CD14-positive monocyte (primary cell): ENCODE results near the gene PCDHGA12. TPM values are rescaled to one million over a fixed set of nuclear protein-coding genes. Genes with fewer than 3 reads are reported as not detected.
A peak's percentile ranks its signal among the peaks of the same experiment; 100 is the strongest.

ENCODE experiments used
- DNase-seq, 3 donors: peaks; one replicate each; pipeline ENCODE4 v3.0.0-alpha.2; 2011 to 2022
- H2AFZ ChIP-seq: 2 replicates; pipeline ENCODE4 v1.6.0; 2012; ENCODE audit warnings: mild to moderate bottlenecking, low read depth, low read length, inconsistent platforms; ENCODE audit not compliant: insufficient read depth, poor library complexity, severe bottlenecking
- H3K27ac ChIP-seq, 2 donors: 1 replicate in 1 of 2; 2 replicates in 1 of 2; pipeline ENCODE4 v1.5.1; 2012 to 2013; ENCODE audit warnings: low read length in 2 of 2, control low read depth in 1 of 2, inconsistent platforms in 1 of 2, low read depth in 1 of 2, mild to moderate bottlenecking in 1 of 2
- H3K27me3 ChIP-seq, 2 donors: one replicate each; pipeline versions ENCODE4 v1.6.0 to v1.6.1; 2011 to 2013; ENCODE audit warnings: low read length in 2 of 2; ENCODE audit not compliant: control insufficient read depth in 2 of 2, insufficient read depth in 2 of 2
- H3K36me3 ChIP-seq, 2 donors: replicated peaks in 1 of 2; 1 replicate in 1 of 2; 2 replicates in 1 of 2; pipeline versions ENCODE4 v1.5.1 to v1.6.1; 2012 to 2013; ENCODE audit warnings: low read length in 2 of 2, control low read depth in 1 of 2, inconsistent platforms in 1 of 2, mild to moderate bottlenecking in 1 of 2; ENCODE audit not compliant: insufficient read depth in 2 of 2, control insufficient read depth in 1 of 2
- H3K4me1 ChIP-seq, 2 donors: 1 replicate in 1 of 2; 2 replicates in 1 of 2; pipeline versions ENCODE4 v1.5.1 to v1.6.1; 2012 to 2013; ENCODE audit warnings: low read length in 2 of 2, control low read depth in 1 of 2, inconsistent platforms in 1 of 2, mild to moderate bottlenecking in 1 of 2, moderate library complexity in 1 of 2; ENCODE audit not compliant: insufficient read depth in 2 of 2, control insufficient read depth in 1 of 2
- H3K4me2 ChIP-seq: replicated peaks from 2 replicates; pipeline ENCODE3; 2012; ENCODE audit warnings: low read length, moderate library complexity, mild to moderate bottlenecking; ENCODE audit not compliant: poor library complexity, severe bottlenecking; ENCODE audit errors: extremely low read depth
- H3K4me3 ChIP-seq, 3 experiments: fragments of 200-600 bp in 1 of 3; sonication (generic) in 1 of 3; replicated peaks in 1 of 3; 1 replicate in 2 of 3; 2 replicates in 1 of 3; pipeline ENCODE4 v1.5.1; 2011 to 2013; ENCODE audit warnings: low read length in 3 of 3, mild to moderate bottlenecking in 3 of 3, control low read depth in 2 of 3, low read depth in 2 of 3, inconsistent platforms in 1 of 3, moderate library complexity in 1 of 3
- H3K79me2 ChIP-seq: 2 replicates; pipeline ENCODE4 v1.6.0; 2012; ENCODE audit warnings: mild to moderate bottlenecking, control low read depth, inconsistent platforms, low read length, moderate library complexity; ENCODE audit not compliant: insufficient read depth
- H3K9ac ChIP-seq: 2 replicates; pipeline ENCODE4 v1.6.0; 2017; ENCODE audit warnings: low read length, mild to moderate bottlenecking; ENCODE audit not compliant: insufficient read depth, poor library complexity, severe bottlenecking
- H3K9me3 ChIP-seq, 2 donors: replicated peaks in 1 of 2; 1 replicate in 1 of 2; 2 replicates in 1 of 2; pipeline versions ENCODE4 v1.5.1 to v1.6.1; 2012 to 2013; ENCODE audit warnings: low read length in 2 of 2, control low read depth in 1 of 2; ENCODE audit not compliant: control insufficient read depth in 1 of 2, insufficient read depth in 1 of 2
- H4K20me1 ChIP-seq: 2 replicates; pipeline ENCODE4 v1.6.0; 2012; ENCODE audit warnings: mild to moderate bottlenecking, low read length, control low read depth, moderate library complexity; ENCODE audit not compliant: insufficient read depth
- H3K27ac Mint-ChIP-seq, 7 donors: one replicate each; pipeline ENCODE4 v1.8.0; 2020; ENCODE audit warnings: mild to moderate bottlenecking in 7 of 7, mixed read lengths in 7 of 7, moderate library complexity in 6 of 7, inconsistent platforms in 2 of 7
- H3K27me3 Mint-ChIP-seq, 3 donors: one replicate each; pipeline ENCODE4 v1.8.0; 2021 to 2022; ENCODE audit warnings: low read depth in 3 of 3, mild to moderate bottlenecking in 3 of 3, mixed read lengths in 3 of 3, moderate library complexity in 3 of 3, inconsistent platforms in 1 of 3
- H3K36me3 Mint-ChIP-seq, 2 donors: one replicate each; pipeline ENCODE4 v1.8.0; 2020; ENCODE audit warnings: mixed read lengths in 2 of 2, inconsistent platforms in 1 of 2, mild to moderate bottlenecking in 1 of 2
- H3K4me1 Mint-ChIP-seq: one replicate; pipeline ENCODE4 v1.8.0; 2020; ENCODE audit warnings: mild to moderate bottlenecking, mixed read lengths
- H3K4me3 Mint-ChIP-seq, 2 donors: one replicate each; pipeline ENCODE4 v1.8.0; 2020; ENCODE audit warnings: mild to moderate bottlenecking in 2 of 2, mixed read lengths in 2 of 2, moderate library complexity in 1 of 2
- H3K9me3 Mint-ChIP-seq, 7 donors: one replicate each; pipeline ENCODE4 v1.8.0; 2020 to 2022; ENCODE audit warnings: mixed read lengths in 7 of 7, mild to moderate bottlenecking in 6 of 7, moderate library complexity in 6 of 7, inconsistent platforms in 2 of 7
- whole genome bisulfite sequencing: methylation state at CpG from one replicate; pipeline ENCODE4 v1.1.5; 2013; ENCODE audit warnings: missing lambda C conversion rate; ENCODE audit not compliant: insufficient coverage; 5-methylcytosine and 5-hydroxymethylcytosine counted together
- intact Hi-C, 2 donors: fragments of 100-400 bp; cut with micrococcal nuclease; formaldehyde crosslinking; loops; one replicate each; pipeline versions ENCODE4 v1.15.0 to v1.15.1; 2023
- polyA plus RNA-seq, 3 donors: library from polyadenylated mRNA; depleted of rRNA in 1 of 3; unstranded in 2 of 3; stranded (reverse) in 1 of 3; fragments of 300-500 nt in 2 of 3; fragments of >200 nt in 1 of 3; fragmentation: Illumina TruSeq in 2 of 3; gene quantifications; 1 replicate in 2 of 3; 2 replicates in 1 of 3; pipeline ENCODE4 v1.2.3, GENCODE V29; 2012 to 2021
- TF ChIP-seq, protein P1 (sequence below): fragments of 200-600 bp; IDR thresholded peaks from one replicate; pipeline ENCODE4 v1.8.0; 2022; ENCODE audit warnings: antibody characterized with exemption, mild to moderate bottlenecking

Gene PCDHGA12
- polyA plus RNA-seq, 3 donors: 0.01 TPM; not detected in 2

DNA sequence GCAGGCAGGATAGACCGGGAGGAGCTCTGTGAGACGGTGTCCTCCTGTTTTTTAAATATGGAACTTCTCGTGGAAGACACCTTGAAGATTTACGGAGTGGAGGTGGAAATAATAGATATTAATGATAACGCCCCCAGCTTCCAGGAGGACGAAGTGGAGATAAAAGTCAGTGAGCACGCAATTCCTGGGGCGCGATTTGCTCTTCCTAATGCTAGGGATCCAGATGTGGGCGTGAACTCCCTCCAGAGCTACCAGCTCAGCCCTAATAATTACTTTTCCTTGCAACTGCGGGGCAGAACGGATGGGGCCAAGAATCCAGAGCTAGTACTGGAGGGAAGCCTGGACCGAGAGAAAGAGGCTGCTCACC lies 8.8 kb upstream of the PCDHGA12 start:
- Histone ChIP-seq H3K27me3 (peaks cover 80 to 100% of the 10 kb centered on the region in 2 donors), H3K9me3 (peaks cover 41 to 47% of the 10 kb centered on the region in 2 donors), H3K36me3 (no peaks in the 10 kb centered on the region), H4K20me1 (no peaks in the 10 kb centered on the region), H3K4me1 (peaks cover 19 to 21% of the 10 kb centered on the region in 2 donors), H3K27ac (no peak overlapping the region), H3K4me2 (peak overlapping the region; percentile 89), H2AFZ (peak overlapping the region; percentile 84), H3K9ac (no peak overlapping the region), H3K4me3 (peak overlapping the region; percentile 37 to 77 (median 54)), H3K79me2 (no peaks in the 10 kb centered on the region)
- WGBS: 7% methylated on average over 5 of the region's 13 CpGs
- H3K9me3 Mint-ChIP-seq: peaks cover 19 to 61% (median 54%) of the 10 kb centered on the region in 7 donors
- H3K27me3 Mint-ChIP-seq: peaks cover 76 to 89% (median 85%) of the 10 kb centered on the region in 3 donors
- no peak for DNase-seq
- H3K4me1 Mint-ChIP-seq: peaks cover 32% of the 10 kb centered on the region
- H3K4me3 Mint-ChIP-seq: peak overlapping the region; percentile 84 to 92
- H3K36me3 Mint-ChIP-seq: peaks cover 7 to 30% of the 10 kb centered on the region in 2 donors
- H3K27ac Mint-ChIP-seq: peak overlapping the region in 2 of 7 donors; percentile 41 to 73
- TF ChIP-seq, protein P1, sequence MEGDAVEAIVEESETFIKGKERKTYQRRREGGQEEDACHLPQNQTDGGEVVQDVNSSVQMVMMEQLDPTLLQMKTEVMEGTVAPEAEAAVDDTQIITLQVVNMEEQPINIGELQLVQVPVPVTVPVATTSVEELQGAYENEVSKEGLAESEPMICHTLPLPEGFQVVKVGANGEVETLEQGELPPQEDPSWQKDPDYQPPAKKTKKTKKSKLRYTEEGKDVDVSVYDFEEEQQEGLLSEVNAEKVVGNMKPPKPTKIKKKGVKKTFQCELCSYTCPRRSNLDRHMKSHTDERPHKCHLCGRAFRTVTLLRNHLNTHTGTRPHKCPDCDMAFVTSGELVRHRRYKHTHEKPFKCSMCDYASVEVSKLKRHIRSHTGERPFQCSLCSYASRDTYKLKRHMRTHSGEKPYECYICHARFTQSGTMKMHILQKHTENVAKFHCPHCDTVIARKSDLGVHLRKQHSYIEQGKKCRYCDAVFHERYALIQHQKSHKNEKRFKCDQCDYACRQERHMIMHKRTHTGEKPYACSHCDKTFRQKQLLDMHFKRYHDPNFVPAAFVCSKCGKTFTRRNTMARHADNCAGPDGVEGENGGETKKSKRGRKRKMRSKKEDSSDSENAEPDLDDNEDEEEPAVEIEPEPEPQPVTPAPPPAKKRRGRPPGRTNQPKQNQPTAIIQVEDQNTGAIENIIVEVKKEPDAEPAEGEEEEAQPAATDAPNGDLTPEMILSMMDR: no peak
- intact Hi-C loops: loop anchor here (5.0 kb wide), 2 partner anchors 136 to 141 kb away; no protein-coding TSS in a partner anchor

DNA sequence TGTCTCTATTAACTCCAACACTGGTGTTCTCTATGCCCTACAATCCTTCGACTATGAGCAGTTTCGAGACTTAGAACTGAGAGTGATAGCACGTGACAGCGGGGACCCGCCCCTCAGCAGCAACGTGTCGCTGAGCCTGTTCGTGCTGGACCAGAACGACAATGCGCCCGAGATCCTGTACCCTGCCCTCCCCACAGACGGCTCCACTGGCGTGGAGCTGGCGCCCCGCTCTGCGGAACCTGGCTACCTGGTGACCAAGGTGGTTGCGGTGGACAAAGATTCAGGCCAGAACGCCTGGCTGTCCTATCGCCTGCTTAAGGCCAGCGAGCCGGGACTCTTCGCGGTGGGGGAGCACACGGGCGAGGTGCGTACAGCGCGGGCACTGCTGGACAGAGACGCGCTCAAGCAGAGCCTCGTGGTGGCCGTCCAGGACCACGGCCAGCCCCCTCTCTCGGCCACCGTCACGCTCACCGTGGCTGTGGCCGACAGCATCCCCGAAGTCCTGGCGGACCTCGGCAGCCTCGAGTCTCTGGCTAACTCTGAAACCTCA lies 7.5 kb upstream of the PCDHGA12 start:
- Mint-ChIP-seq H3K4me3 (peak overlapping the region in 1 of 2 donors; percentile 77), H3K4me1 (peaks cover 28% of the 10 kb centered on the region), H3K36me3 (peaks cover 7 to 30% of the 10 kb centered on the region in 2 donors), H3K27ac (no peak overlapping the region), H3K27me3 (peaks cover 79 to 97% (median 90%) of the 10 kb centered on the region in 3 donors), H3K9me3 (peaks cover 22 to 63% (median 59%) of the 10 kb centered on the region in 7 donors)
- Histone ChIP-seq H2AFZ (no peak overlapping the region), H3K4me2 (no peak overlapping the region), H3K9ac (no peak overlapping the region), H3K9me3 (peaks cover 51 to 60% of the 10 kb centered on the region in 2 donors), H3K27ac (no peak overlapping the region), H3K4me3 (no peak overlapping the region), H3K4me1 (peaks cover 16 to 17% of the 10 kb centered on the region in 2 donors), H4K20me1 (no peaks in the 10 kb centered on the region), H3K79me2 (no peaks in the 10 kb centered on the region), H3K36me3 (no peaks in the 10 kb centered on the region), H3K27me3 (peaks cover 83 to 100% of the 10 kb centered on the region in 2 donors)
- no peak for DNase-seq
- WGBS: 30% methylated on average over 42 of the region's 42 CpGs
- TF ChIP-seq, protein P1: no peak
- intact Hi-C loops: loop anchor here (5.0 kb wide), 2 partner anchors 134 to 139 kb away; no protein-coding TSS in a partner anchor
